GM19455 (cell line): ENCODE results near the gene ABCA7.

ENCODE experiments used
- ATAC-seq: cut with Tn5 transposase; IDR thresholded peaks from one replicate; pipeline ENCODE4 v1.9.1; 2021; ENCODE audit not compliant: unreplicated experiment

Gene ABCA7

DNA sequence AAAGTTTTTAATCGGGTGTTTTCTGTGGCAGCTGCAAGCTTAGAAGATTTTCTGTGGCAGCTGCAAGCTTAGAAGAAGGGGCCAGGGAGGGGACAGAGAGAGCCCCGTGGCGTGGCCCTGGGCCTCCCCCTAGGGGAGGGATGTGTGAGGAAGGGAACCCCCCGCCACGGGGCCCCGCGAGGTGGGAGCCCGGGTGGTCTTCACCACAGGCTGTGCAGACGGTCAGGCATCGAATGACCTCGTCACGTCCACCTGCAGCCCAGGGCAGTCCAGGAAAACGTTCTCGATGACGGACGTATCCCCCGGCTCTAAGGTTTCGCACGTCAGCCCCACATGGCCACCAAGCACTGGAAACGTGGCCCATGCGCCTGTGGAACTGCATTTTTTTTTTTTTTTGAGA is 46.7 kb downstream of the ABCA7 start:
- ATAC-seq = no peak

GRCh38 chr19:1087813-1088415 is 48.0 kb downstream of the ABCA7 start:
- ATAC-seq = no peak

DNA sequence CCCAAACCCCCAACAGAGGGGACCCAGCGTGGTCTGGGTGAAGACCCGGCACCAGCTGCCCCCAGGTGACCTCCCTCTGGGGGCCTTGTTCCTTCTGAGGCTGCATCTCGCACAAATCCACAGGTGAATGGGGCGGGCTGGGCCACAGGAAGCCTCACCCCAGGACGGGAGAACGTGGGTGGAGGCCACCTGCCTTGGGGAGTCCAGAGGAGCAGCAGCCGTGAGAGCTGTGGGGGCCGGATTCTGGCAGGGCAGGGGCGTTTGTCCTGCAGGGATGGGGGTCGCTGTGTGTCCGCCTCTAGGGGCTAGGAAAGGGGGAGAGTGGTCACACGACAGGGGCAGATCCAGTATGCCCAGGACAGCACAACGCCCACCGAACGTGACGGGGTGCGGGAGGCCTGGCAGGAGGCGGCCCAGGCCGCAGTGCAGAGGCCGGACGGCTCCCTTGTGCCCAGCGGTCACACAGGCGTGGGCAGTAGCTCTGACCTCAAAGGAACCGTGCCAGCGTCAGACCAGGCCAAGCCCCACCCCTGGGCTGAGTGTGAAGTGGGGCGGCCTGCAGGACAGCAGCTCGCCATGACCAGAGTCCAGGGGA is 48.6 kb downstream of the ABCA7 start:
- no peak for ATAC-seq

- ATAC-seq = no peak
Measured at GRCh38 chr19:1089126-1089771, 49.3 kb downstream of the ABCA7 start.

- ATAC-seq = no peak
Measured at GRCh38 chr19:1089891-1090290, 50.0 kb downstream of the ABCA7 start.

GRCh38 chr19:1090731-1091543 is 51.0 kb downstream of the ABCA7 start:
- ATAC-seq = no peak

DNA sequence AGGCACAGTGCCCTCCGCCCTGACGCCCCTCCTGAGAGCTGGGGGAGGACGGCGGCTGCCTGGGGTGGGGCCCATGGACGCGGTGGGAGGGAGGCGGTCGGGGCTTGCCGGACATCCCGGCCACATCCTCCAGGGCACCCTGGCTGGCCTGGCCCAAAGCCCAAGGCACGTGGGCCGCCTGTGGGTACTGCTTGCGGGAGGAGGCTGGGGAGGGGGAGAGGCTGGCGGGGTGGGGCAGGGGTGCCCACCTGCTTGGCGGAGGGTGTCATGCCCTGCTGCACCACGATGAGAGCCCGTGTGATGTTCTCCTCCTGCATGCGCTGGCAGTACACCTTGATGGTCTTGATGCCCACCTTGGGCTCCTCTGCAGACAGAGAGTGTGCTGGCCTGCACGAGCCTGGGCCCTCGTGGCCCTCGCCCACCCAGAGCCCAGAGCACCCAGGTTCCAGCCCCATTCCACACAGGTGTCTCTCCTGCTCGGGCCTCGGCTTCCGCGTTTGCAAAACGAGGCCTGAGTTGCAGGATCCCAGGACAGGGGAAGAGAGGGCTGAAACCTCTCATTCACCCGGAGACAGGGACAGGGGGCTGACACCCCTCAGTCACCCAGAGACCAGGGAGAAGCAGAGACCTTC is 51.8 kb downstream of the ABCA7 start:
- no peak for ATAC-seq

DNA sequence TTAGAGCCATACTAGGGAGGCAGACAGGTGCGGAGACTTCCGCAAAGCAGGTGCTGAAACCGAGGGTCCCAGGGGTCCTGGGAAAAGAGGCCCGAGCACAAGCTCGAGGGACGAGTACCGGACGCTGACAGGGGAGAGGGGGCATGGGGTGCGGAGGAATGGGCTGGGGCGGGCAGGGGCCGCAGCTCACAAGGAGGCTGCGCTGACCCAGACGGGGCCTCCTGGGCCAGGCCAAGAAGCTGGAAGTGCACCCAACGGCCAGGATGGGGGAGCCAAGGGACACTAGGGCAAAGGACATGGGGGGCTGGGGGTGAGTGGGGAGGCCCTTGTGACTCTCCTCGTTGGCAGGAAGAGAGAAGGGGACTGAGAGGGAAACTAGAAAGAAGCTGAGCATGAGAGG is 53.4 kb downstream of the ABCA7 start:
- no peak for ATAC-seq

DNA sequence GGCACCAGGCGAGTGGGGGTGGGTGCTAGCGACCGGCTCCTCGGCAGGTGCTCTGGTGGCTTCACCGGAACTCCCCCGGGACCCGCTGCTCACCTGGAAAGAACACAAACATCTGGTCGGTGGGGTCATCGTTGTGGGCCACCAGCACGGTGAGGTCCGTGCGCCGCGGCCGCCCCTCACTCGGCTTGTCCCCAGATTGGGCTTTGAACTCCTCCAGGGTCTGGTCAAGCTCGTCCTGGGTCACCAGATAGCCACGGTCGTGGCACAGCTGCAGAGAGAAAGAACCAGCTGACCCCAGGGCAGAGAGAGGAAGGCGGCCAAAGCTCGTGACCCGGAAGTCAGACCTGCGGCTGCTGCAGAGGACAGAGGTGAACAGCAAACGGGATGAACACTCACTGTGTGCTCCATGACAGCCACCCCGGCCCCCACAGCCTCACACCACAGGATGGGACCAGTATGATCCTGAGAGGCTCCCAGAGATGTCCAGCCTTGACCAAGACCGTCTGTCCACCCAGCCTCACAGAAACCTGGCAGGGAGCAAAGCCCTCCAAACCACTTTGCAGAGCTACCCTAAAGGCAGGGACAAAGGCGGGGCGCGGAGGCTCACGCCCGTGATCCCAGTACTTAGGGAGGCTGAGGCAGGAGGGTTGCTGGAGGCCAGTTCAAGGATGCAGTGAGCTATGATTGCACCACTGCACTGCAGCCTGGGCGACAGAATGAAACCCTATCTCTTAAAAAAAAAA is 54.1 kb downstream of the ABCA7 start:
- ATAC-seq = no peak

DNA sequence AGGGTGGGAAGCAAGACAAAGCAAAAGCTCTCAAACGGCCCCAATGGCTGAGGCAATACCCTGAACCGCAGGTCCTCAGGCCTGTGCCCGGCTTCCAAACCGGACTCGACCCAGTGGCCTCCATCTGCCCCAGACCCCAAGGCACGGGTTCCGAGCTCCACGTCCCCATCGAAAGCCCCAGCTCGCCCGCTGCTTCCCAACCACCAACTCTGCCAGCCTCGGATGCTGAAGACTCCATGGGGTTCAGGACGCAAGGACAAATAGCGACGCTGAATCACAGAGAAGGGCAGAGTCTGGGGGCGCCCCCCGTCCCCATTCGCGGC is 54.7 kb downstream of the ABCA7 start:
- ATAC-seq = no peak

DNA sequence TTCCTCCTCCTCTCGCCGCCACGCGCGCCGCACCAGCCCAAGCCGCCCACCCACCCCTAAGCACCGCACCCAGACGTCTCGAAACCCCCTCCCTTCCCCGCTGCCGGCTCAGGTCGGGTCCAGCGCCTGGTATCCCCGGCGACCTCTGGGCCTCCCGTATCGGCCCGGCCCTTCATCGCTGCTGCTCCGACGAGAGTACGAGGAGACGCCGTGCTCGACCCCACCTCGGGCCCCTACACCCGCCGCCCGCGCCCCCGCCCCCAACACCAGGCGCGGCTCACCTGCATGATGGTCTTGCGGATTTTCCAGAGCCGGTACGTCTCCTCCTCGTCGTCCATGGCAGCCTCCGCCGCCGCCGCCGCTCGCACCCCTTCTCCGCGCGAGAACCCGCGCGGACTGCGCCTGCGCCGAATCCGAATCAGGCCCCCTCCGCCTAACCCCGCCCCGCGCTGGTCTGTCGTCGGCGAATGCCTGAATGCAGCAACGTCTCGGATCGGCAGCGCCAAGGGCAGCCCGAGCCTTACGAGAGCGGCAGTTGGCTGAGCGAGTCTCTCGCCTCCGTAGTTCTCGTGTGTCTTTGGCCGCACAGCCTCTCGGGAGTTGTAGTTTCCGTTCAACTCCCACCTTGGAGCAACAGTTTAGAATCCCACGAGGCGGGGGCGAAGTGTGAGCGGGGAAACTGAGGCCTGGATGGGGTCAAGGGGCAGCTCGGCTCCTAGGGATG is 55.2 kb downstream of the ABCA7 start, which contains the start of gene POLR2E:
Gene POLR2E (minus strand): TSS at position 398 of the 724 bp plus-strand sequence. CDS start 60 bp downstream, at position 338.
- no peak for ATAC-seq

DNA sequence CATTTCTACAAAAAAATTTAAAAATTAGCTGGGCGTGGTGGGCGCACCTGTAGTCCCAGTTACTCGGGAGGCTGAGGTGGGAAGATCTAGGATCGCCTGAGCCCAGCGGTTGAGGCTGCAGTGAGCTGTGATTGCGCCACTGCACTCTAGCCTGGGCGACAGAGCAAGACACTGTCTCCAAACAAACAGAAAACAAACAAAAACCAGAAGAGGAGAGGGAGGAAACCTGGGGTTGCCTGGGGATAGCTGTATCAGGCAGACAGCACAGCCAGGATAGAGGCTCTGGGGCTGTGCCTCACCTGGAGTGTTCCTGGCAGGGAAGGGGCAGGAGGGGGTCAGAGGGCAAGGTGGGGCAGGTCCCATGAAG is 57.9 kb downstream of the ABCA7 start:
- no peak for ATAC-seq

GRCh38 chr19:1098177-1099051 is 58.5 kb downstream of the ABCA7 start:
- ATAC-seq = no peak

- no peak for ATAC-seq
Measured at GRCh38 chr19:1101337-1101698, 61.4 kb downstream of the ABCA7 start.

GRCh38 chr19:1102407-1103131 is 62.7 kb downstream of the ABCA7 start:
- no peak for ATAC-seq

- ATAC-seq = no peak
Measured at GRCh38 chr19:1103132-1103707, 63.3 kb downstream of the ABCA7 start.

DNA sequence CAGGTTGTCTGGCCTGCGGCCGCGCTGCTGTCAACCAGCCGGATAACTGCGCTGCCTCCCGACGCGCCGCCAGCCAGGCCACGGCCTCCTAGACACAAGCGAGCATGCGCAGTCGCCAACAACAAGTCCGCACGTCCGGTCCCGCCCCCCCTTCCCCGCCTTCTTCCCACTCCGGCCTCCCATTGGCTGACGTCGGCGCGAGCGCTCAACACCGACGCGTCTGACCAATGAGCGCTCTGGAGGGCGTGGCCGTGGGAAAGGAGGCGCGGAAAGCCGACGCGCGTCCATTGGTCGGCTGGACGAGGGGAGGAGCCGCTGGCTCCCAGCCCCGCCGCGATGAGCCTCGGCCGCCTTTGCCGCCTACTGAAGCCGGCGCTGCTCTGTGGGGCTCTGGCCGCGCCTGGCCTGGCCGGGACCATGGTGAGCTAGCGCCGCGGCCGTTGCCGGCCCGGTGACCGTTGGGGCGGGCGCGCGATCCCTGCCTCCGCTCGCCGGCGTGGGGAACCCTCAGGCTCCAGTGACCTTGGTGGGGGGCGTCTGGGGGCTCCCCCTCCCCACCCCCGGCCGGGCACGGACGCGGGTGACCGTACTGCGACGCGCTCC is 63.9 kb downstream of the ABCA7 start, which contains the start of gene GPX4:
Gene GPX4 (plus strand): TSS at position 287 of the 603 bp plus-strand sequence. CDS start 50 bp downstream, at position 337.
- ATAC-seq = peak; percentile 62
